Right renal cortex interstitium (tissue), 3 donors: ENCODE results near the gene ANKDD1B. TPM values are rescaled to one million over a fixed set of nuclear protein-coding genes. Genes with fewer than 3 reads are reported as not detected.

Experiments used
- DNase-seq, 3 donors: peaks; one replicate each; pipeline ENCODE4 v3.0.0-alpha.2; 2013; ENCODE audit warnings: low read depth in 3 of 3, low spot score in 2 of 3
- polyA plus RNA-seq, 3 donors: library from polyadenylated mRNA; unstranded; fragments of 120-200 nt; gene quantifications; one replicate each; pipeline ENCODE4 v1.2.1, GENCODE V29; 2013; ENCODE audit not compliant: insufficient read length in 3 of 3

ANKDD1B gene
- polyA plus RNA-seq, 3 donors, result 4.7 to 5.6 (median 5.2) TPM

DNA sequence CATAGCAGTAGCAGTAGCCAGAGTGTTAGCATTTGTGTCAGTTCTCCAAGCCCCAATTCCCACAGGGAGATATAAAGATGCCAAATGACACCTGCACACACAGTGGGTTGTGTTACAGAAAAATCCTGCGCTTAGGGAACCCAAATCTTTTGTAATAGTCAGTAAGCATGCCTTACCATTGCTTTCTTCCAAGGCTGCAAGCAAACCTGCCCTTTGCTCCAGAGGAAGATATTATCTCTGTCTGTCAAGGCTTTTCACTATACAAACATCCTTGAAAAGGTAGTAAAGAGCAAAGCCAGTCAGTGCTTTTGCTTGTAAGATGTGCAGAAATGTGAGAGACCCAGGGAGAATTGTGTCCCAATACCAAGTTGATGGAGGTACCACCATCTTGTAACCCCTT is 2.9 kb downstream of the ANKDD1B start:
- DNase-seq, result no peak

DNA sequence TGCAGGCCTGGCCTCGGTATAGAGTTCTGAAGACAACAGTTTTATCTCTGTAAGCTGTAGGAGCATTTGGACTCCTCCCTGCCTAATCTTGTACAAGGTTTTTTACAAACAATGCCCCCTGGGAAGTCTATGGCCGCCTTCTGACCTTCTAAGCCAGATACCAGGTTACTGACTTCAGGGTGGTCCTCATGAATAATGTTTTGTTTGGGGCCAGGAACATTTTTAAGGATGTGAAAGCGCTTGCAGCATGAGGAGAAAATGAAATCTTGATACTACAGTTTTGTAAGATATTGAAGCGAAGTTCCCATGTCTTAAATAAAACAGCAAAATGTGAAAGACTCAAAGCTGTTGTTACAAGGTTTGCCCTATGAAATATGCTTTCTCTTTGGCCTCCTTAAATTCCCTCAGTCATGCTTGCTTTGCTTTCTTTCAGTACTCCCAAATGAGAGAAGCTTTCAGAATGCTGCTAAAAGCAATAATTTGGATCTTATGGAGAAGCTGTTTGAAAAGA is 5.2 kb downstream of the ANKDD1B start:
- peak in 1 of 3 donors; percentile 25 for DNase-seq

GRCh38 chr5:75616971-75617621 is 5.8 kb downstream of the ANKDD1B start:
- peak in 2 of 3 donors; percentile 16 to 29 for DNase-seq

- DNase-seq, result no peak
These were observed 6.6 kb downstream of the ANKDD1B start for GRCh38 chr5:75617736-75618352.

DNA sequence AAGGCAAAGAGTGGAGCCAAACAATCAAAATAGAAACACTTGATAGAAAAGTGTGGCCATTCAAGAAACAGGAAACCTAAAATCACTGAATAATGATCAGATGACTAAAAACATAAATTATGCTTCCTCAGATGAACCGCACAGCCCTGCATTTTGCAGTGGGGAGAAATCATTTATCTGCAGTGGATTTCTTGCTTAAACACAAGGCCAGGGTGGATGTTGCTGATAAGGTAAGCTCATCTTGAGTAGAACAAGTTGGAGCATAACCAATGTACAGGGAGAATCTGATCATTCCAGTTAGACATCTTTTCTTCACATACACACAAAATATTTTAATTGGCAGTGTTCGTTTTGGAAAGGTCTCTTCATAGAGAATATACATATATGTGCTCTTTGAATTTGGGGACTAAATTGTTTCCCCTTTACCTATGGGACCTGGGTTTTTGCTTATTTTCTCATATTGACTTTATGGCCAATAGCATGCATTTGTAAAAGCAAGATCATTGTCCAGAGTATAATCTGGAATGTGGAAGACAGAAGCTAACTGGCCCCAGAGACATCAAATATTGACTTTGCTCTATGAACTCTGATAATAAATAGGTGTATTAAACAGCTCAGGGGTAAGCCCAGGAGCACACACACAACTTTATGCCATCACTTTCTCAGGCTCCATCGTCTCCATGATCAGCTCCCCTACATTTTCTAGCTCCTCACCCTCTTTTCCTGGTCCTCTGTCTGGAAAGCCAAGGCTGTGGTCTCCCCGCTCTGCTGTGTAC is 9.1 kb downstream of the ANKDD1B start:
- no peak for DNase-seq

DNA sequence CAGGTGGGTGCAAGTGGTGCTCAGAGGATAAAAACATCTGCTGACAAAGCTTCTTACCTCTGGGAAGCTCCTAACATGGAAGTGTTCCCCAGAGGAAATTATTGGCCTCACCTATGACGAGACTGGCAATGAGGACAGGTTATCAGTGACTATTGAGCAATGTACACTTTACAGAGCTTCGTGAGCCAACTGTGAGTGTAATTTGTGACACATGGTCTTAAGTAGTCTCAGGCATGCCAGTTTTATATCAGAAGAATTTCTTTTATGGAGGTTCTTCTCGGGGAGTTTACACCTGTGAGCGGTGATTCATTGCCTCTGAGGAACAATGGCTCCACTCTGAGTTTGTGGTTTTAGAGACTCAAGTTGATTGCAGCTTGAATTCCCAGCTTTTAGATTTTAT is 11.3 kb downstream of the ANKDD1B start:
- no peak for DNase-seq

GRCh38 chr5:75623846-75624245 is 12.6 kb downstream of the ANKDD1B start:
- no peak for DNase-seq

DNA sequence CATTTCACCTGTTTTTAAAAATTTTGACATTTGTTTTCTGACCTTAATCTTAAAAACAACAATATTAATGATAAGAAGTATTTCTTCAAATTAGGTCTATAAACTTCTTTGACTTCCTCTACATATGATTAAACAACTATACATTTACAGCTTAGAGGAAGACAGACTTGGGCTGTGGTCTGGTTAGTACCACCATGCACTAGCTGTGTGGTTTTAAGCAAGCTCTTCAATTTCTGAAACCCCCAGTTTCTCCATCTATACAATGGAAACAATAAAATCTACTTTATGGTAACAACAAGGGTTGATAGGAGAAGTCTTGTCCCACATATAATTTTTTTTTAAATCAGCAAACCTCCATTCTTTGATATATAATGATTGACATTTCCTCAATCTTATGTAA is 15.7 kb downstream of the ANKDD1B start:
- no peak for DNase-seq

DNA sequence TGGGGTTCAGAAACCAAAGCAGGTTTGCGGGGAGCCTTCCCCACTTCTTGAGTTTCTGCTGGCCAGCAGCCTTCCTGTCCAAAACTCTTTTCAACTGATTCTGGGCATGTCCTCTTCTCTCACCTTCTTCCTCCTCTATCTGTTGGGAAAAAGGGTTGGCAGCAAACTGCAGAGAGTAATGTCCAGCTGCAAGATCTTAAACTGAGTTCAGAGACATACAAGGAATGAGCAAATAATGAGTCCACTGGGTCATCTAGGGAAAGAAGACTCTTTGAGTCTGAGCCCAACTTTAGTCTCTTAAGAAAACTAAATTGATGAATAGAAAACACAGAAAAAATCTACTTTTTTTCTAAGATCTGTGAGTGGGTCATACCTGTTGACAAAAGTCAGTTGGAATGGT is 16.5 kb downstream of the ANKDD1B start:
- DNase-seq, result no peak

DNA sequence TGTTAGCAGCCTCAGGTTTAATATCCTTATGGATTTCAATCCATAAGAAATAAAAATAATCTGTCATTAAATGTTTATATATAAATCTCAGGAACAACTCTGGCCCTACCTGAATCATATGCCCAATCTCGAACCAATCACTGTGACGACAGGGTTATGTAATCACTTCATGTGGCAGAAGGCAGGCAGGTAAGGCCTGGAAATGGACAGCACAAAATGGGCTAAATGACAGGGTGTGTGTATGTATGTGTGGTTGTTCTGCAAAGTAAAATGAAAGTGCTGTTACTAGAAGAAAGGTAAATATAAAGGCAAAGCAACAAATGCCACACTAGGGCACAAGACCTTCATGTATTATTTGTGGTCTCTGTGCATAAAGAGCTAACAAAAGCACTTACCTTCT is 19.6 kb downstream of the ANKDD1B start:
- DNase-seq, result no peak

DNA sequence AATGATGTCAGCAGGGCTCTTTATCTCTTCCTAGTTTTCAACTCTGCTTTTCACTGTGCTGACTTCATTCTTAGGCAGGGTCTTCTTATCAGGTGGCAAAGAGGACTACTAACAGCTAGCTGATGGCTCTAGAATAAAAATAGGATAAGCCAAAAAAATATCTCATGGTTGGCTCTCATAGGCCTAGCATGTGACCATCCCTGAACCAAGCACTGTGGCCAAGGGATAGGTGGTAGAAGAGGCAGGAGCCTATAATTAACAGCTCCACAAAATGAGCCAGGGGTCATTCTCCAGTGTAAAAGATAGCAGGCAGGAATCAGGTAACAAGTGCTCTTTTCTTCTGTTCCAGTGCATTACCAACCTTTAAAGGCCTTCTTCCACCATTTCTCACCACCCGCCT is 21.1 kb downstream of the ANKDD1B start:
- no peak for DNase-seq

DNA sequence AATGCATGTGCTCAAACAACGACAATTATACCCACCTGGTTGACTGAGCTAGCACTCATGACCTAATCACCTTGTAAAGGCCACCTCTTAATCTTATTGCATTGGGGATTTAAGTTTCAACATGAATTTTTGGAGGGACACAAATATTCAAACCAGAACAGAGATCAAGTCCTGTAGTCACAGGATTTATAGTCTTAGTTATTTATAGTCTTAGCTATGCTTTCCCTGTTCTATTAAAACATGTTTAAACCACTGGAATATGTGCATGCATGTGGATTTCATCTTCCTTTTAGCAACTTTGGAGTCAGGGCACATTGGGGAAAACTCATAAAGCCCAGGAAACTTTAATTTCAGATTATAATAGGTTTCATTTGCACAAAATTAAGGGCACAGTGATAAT is 26.7 kb downstream of the ANKDD1B start:
- no peak for DNase-seq

DNA sequence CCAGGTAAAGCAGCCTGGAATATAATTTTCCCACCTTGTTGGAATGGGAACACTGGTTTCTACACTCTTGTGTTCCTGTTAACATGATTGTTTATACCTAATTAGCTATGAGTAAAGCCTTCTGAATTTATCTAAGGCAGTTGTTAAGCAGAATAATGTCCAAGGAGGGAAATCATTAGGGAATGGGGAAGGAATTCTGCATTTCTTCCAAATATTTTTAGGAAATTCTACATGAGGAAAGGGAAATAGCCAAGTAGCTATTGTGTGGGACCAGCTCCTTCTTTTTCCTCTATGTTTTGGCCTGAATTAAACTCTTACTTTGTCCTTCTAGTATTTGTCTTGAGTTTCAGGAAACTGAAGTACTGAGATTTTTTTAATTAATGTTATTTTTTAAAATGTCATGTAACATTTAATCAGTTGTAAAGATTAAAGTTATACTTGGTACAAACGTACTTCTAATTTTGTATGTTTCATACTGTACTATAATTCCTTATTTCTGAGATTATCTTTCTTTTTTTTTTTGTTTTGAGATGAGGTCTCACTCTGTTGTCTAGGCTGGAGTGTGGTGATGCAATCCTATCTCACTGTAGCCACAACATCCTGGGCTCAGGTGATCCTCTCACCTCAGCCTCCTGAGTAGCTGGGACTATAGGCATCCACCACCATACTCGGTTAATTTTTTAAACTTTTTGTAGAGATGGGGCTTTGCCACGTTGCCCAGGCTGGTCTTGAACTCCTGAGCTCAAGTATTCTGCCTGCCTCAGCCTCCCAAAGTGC is 28.5 kb downstream of the ANKDD1B start:
- no peak for DNase-seq

- DNase-seq, result peak in 1 of 3 donors; percentile 43
These were observed 29.1 kb downstream of the ANKDD1B start for GRCh38 chr5:75640395-75640794.

- no peak for DNase-seq
These were observed 29.6 kb downstream of the ANKDD1B start for GRCh38 chr5:75640826-75641225.

DNA sequence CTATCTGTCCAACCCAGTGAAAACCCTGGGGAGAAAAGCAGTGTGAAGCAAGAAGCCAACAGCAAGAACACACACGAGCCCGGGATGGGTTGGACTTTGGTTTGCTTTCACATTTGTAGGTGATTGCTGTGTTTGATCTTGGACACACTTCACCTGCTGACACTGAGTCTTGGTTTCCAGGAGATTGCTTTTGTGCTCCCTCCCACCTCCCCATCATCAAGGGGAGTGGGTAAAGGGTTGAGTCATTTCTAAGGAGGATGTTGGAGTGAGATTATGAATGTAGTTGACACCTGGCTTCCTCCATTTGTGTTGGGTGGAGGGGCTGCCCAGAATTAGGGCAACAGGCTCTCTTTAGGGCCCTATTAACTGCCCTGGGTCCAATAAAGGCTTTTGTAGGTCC is 37.5 kb downstream of the ANKDD1B start:
- DNase-seq, result no peak

- no peak for DNase-seq
These were observed 40.5 kb downstream of the ANKDD1B start for GRCh38 chr5:75651575-75652238.

DNA sequence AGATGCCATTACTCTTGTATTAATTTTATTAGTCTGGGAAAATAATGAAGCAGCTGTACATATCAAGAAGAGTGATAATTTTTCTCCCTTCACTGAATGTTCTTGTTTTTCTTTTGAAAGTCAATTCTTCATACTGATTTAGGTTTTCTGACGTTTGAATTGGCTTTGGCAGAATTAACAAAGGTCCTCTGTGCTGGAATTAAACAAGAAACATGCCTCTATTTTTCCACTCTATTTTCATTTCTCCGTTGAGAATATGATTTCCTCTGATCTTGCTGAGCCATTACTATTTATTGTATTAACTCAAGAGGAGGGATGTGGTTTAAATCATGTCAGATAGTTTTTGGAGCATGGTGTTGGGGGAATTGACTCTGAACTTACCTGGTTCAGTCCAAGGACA is 42.3 kb downstream of the ANKDD1B start:
- DNase-seq, result no peak

- no peak for DNase-seq
These were observed 43.5 kb downstream of the ANKDD1B start for GRCh38 chr5:75654693-75655295.
